Smooth muscle cell (in vitro differentiated cells): ENCODE results near the gene ARL6IP4. TPM values are rescaled to one million over a fixed set of nuclear protein-coding genes. Genes with fewer than 3 reads are reported as not detected.

Source experiments
- DNase-seq: peaks from one replicate; lab custom pipeline; 2025; ENCODE audit not compliant: unreplicated experiment; lab: John Stamatoyannopoulos, UW
- H2AFZ ChIP-seq: fragments of 200-600 bp; sonication (generic); 2 replicates; pipeline ENCODE4 v1.6.0; 2016; ENCODE audit warnings: antibody characterized with exemption, low read depth, mild to moderate bottlenecking
- H3F3A ChIP-seq: fragments of 200-600 bp; sonication (generic); 2 replicates; pipeline ENCODE4 v1.6.0; 2017; ENCODE audit warnings: antibody characterized with exemption, low read depth
- H3K27ac ChIP-seq: fragments of 200-600 bp; sonication (generic); 2 replicates; pipeline ENCODE4 v1.5.1; 2016; ENCODE audit warnings: low read depth, mild to moderate bottlenecking
- H3K27me3 ChIP-seq: fragments of 200-600 bp; sonication (generic); 2 replicates; pipeline ENCODE4 v1.6.1; 2016; ENCODE audit warnings: low read depth, mild to moderate bottlenecking
- H3K36me3 ChIP-seq: fragments of 200-600 bp; sonication (generic); 2 replicates; pipeline ENCODE4 v1.5.1; 2016; ENCODE audit warnings: low read depth
- H3K4me1 ChIP-seq: fragments of 200-600 bp; sonication (generic); 2 replicates; pipeline ENCODE4 v1.5.1; 2016; ENCODE audit warnings: low read depth
- H3K4me2 ChIP-seq: fragments of 200-600 bp; sonication (generic); 2 replicates; pipeline ENCODE4 v1.6.0; 2016; ENCODE audit warnings: mild to moderate bottlenecking
- H3K4me3 ChIP-seq: fragments of 200-600 bp; sonication (generic); 2 replicates; pipeline ENCODE4 v1.5.1; 2016; ENCODE audit warnings: mild to moderate bottlenecking
- H3K79me2 ChIP-seq: fragments of 200-600 bp; sonication (generic); 2 replicates; pipeline ENCODE4 v1.6.0; 2016; ENCODE audit warnings: low read depth, mild to moderate bottlenecking
- H3K9ac ChIP-seq: fragments of 200-600 bp; sonication (generic); 2 replicates; pipeline ENCODE4 v1.6.0; 2016; ENCODE audit warnings: low read depth
- H3K9me3 ChIP-seq: fragments of 200-600 bp; sonication (generic); replicated peaks from 2 replicates; pipeline ENCODE4 v1.5.1; 2016; ENCODE audit warnings: low read depth
- H4K20me1 ChIP-seq: fragments of 200-600 bp; sonication (generic); 2 replicates; pipeline ENCODE4 v1.6.0; 2016; ENCODE audit warnings: low read depth
- WGBS: methylation state at CpG from one replicate; pipeline ENCODE4 v1.1.7; 2016; ENCODE audit warnings: low lambda C conversion rate; 5-methylcytosine and 5-hydroxymethylcytosine counted together
- polyA plus RNA-seq: library from polyadenylated mRNA; unstranded; fragments of >200 nt; fragmentation: Nextera tagmentation; extraction: Ambion mirVana; gene quantifications from 2 replicates; pipeline ENCODE4 v1.2.1, GENCODE V29; 2016
- total RNA-seq: library from RNA; depleted of rRNA; stranded (reverse); fragments of >200 nt; gene quantifications from 2 replicates; pipeline ENCODE4 v1.2.3, GENCODE V29; 2014
- TF ChIP-seq, protein P1 (sequence below): fragments of 200-600 bp; sonication (generic); IDR thresholded peaks from 2 replicates; pipeline ENCODE4 v1.5.1; 2017; ENCODE audit warnings: borderline replicate concordance, mild to moderate bottlenecking, antibody characterized with exemption; ENCODE audit not compliant: insufficient read depth, poor library complexity, severe bottlenecking

ARL6IP4 gene
- total and polyA plus RNA-seq, 2 experiments from 2014 or later = 89.3 to 290 TPM

DNA sequence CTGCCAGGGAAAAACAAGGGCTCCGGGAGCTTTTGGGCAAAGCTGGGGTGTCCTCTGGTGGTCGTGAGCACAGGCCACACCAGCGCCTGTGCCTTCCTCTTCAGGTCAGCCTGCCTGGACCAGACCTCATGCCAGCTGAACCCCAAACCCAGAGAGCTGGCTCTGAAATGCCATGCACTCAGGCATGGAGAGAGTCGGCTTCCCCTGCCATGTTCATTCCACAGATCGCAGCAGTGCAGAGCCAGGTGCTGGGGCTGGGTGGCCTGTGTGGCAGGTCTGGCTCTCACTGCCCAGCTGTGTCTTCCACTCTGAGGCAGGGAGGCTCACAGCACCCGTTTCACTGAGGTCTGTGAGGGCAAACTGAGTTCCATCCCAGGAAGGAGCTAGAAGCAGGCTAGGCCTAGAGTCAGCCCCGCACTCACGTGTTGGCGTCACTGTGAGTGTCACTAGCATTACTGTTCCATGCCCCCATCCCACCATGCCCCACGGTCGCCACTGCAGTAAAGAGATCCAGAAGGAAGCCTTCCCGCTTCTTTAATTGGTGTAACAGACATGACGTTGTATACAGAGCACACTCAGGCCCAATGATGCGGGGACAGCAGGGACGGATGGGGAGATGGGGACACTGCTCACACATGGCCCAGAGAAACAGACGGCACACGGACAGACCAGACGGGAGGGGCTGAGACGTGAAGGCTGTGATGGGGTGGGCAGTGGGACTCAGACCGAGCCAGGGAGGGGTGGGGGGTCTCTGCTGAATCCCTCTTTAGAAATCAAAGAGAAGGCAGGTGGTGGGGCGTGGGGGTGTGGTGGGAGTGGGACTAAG, 2.7 kb downstream of the ARL6IP4 start:
- H3K27ac ChIP-seq = peak overlapping the region; percentile 8
- H3F3A ChIP-seq = no peaks in the 10 kb centered on the region
- TF ChIP-seq, protein P1, sequence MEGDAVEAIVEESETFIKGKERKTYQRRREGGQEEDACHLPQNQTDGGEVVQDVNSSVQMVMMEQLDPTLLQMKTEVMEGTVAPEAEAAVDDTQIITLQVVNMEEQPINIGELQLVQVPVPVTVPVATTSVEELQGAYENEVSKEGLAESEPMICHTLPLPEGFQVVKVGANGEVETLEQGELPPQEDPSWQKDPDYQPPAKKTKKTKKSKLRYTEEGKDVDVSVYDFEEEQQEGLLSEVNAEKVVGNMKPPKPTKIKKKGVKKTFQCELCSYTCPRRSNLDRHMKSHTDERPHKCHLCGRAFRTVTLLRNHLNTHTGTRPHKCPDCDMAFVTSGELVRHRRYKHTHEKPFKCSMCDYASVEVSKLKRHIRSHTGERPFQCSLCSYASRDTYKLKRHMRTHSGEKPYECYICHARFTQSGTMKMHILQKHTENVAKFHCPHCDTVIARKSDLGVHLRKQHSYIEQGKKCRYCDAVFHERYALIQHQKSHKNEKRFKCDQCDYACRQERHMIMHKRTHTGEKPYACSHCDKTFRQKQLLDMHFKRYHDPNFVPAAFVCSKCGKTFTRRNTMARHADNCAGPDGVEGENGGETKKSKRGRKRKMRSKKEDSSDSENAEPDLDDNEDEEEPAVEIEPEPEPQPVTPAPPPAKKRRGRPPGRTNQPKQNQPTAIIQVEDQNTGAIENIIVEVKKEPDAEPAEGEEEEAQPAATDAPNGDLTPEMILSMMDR = no peak
- H3K9me3 ChIP-seq = no peaks in the 10 kb centered on the region
- peaks cover 8% of the 10 kb centered on the region for H4K20me1 ChIP-seq
- H3K4me3 ChIP-seq = no peak overlapping the region
- DNase-seq = no peak
- peaks cover 13% of the 10 kb centered on the region for H3K4me1 ChIP-seq
- H3K4me2 ChIP-seq = peak overlapping the region; percentile 100
- 86% methylated on average over 21 of the region's 21 CpGs for WGBS
- H3K9ac ChIP-seq = no peak overlapping the region
- H3K36me3 ChIP-seq = no peaks in the 10 kb centered on the region
- H3K79me2 ChIP-seq = peaks cover 40% of the 10 kb centered on the region
- no peaks in the 10 kb centered on the region for H3K27me3 ChIP-seq
- no peak overlapping the region for H2AFZ ChIP-seq

DNA sequence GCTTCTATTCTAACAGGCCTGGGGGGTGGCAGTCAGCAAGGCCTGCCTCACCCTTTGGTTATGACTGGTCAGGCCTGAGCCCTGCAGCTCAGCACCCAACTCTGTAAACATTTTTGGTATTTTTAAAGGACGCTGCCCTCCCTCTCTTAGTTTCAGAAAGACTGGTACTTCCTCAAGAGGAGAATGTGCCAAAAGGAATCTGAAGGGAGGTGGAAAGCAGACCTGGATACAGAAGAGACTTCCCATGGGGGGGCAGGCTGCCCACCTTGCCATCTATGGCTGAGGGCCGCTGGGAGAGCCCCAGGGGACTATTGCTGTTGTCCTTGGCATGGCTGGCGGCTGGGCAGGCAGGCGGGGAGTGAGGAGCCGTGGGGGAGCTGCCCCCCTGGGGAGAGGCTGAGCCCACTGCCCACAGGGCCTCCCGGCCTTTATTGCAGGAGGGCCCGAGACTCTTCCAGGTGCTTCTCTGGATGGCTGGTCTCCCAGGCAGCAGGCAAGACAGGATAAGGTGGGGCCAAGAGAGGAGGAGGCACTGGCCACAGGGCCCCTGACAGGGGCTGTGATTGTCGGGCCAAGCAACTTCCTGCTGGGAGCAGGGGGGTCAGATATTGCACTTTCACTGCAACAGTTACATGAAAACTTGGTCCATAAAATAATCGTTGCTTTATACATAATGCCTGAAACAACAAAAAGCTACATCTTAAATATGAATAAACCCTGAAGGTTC, 3.5 kb downstream of the ARL6IP4 start:
- TF ChIP-seq, protein P1 = no peak
- Histone ChIP-seq H3K4me3 (no peak overlapping the region), H3K27me3 (no peaks in the 10 kb centered on the region), H3K9ac (no peak overlapping the region), H3K36me3 (no peaks in the 10 kb centered on the region), H3K79me2 (peaks cover 37% of the 10 kb centered on the region), H4K20me1 (peaks cover 8% of the 10 kb centered on the region), H3K27ac (peak overlapping the region; percentile 18), H3K9me3 (no peaks in the 10 kb centered on the region), H3K4me1 (peaks cover 13% of the 10 kb centered on the region), H3K4me2 (no peak overlapping the region), H2AFZ (no peak overlapping the region), H3F3A (no peaks in the 10 kb centered on the region)
- WGBS = 83% methylated on average over 9 of the region's 9 CpGs
- no peak for DNase-seq

DNA sequence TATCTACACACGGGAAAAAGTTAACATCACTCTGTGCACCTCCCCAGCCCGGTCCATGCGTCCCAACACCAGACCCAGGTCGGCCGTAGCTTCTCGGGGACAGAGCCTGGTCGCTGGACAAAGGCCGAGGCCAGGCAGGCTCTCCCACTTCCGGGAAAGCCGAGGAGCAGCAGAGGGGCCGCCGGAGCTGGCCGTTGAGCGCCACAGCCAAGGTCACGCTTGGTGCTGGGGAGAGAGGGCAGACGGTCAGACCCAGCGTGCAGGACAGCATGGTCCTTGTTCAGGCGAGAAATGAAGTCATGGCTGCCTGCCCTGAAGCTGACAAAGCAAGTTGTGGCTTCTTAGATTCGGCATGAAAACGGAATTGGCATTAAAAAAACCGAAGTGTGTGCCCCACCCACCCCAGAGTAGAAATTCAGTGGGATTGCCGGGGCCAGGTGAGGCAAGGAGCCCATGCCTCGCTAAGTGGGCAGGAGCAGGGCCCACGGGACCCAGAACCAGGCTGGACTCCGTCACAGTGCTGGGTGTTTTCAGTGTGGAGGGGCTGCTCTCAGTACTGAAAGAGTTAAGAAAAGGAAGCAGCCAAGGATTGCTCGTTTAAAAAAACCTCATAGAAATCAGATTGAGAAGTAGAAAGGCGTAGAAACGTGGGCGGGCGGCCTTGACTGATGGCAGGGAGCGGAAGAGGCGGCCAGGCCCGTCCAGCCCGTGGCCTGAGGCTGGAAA, 4.3 kb downstream of the ARL6IP4 start:
- peaks cover 8% of the 10 kb centered on the region for H4K20me1 ChIP-seq
- TF ChIP-seq, protein P1 = no peak
- no peak overlapping the region for H3K9ac ChIP-seq
- no peaks in the 10 kb centered on the region for H3K36me3 ChIP-seq
- 79% methylated on average over 34 of the region's 34 CpGs for WGBS
- H2AFZ ChIP-seq = no peak overlapping the region
- no peak overlapping the region for H3K4me2 ChIP-seq
- H3K4me3 ChIP-seq = no peak overlapping the region
- no peak for DNase-seq
- H3K27ac ChIP-seq = peak overlapping the region; percentile 18
- no peaks in the 10 kb centered on the region for H3K9me3 ChIP-seq
- H3K79me2 ChIP-seq = peaks cover 31% of the 10 kb centered on the region
- peaks cover 13% of the 10 kb centered on the region for H3K4me1 ChIP-seq
- H3F3A ChIP-seq = no peaks in the 10 kb centered on the region
- H3K27me3 ChIP-seq = no peaks in the 10 kb centered on the region
